Neural progenitor cell (in vitro differentiated cells): ENCODE results near the gene CEP44. TPM values are rescaled to one million over a fixed set of nuclear protein-coding genes. Genes with fewer than 3 reads are reported as not detected.

Source experiments
- DNase-seq: peaks from one replicate; pipeline ENCODE4 v3.0.0-alpha.2; 2016; ENCODE audit warnings: low spot score
- H2AFZ ChIP-seq: fragments of 200-600 bp; sonication (generic); replicated peaks from 2 replicates; pipeline ENCODE4 v1.6.1; 2016; ENCODE audit warnings: antibody characterized with exemption
- H3F3A ChIP-seq: fragments of 200-600 bp; sonication (generic); 2 replicates; pipeline ENCODE4 v1.6.1; 2016; ENCODE audit warnings: antibody characterized with exemption, low read depth
- H3K27ac ChIP-seq: fragments of 200-600 bp; sonication (generic); 2 replicates; pipeline ENCODE4 v1.5.1; 2016; ENCODE audit warnings: mild to moderate bottlenecking
- H3K27me3 ChIP-seq: fragments of 200-600 bp; sonication (generic); 2 replicates; pipeline ENCODE4 v1.6.1; 2016; ENCODE audit warnings: mild to moderate bottlenecking, moderate library complexity
- H3K36me3 ChIP-seq: fragments of 200-600 bp; sonication (generic); 2 replicates; pipeline ENCODE4 v1.5.1; 2016
- H3K4me1 ChIP-seq: fragments of 200-600 bp; sonication (generic); 2 replicates; pipeline ENCODE4 v1.6.1; 2016; ENCODE audit warnings: mixed run types
- H3K4me2 ChIP-seq: fragments of 200-600 bp; sonication (generic); 2 replicates; pipeline ENCODE4 v1.6.1; 2016
- H3K4me3 ChIP-seq: fragments of 200-600 bp; sonication (generic); 2 replicates; pipeline ENCODE4 v1.5.1; 2016
- H3K79me2 ChIP-seq: fragments of 200-600 bp; sonication (generic); 2 replicates; pipeline ENCODE4 v1.6.1; 2016; ENCODE audit warnings: low read depth
- H3K9ac ChIP-seq: fragments of 200-600 bp; sonication (generic); 2 replicates; pipeline ENCODE4 v1.6.1; 2016
- H3K9me3 ChIP-seq: fragments of 200-600 bp; sonication (generic); 2 replicates; pipeline ENCODE4 v1.5.1; 2016; ENCODE audit warnings: low read depth
- H4K20me1 ChIP-seq: fragments of 200-600 bp; sonication (generic); 2 replicates; pipeline ENCODE4 v1.6.1; 2016; ENCODE audit warnings: low read depth
- H3K27ac Mint-ChIP-seq: 3 replicates; pipeline ENCODE4 v1.8.0; 2021; ENCODE audit warnings: mixed read lengths
- H3K27me3 Mint-ChIP-seq: 2 replicates; pipeline ENCODE4 v1.8.0; 2022; ENCODE audit warnings: low read depth, mild to moderate bottlenecking, inconsistent platforms, moderate library complexity, mixed read lengths; ENCODE audit not compliant: insufficient read depth
- H3K36me3 Mint-ChIP-seq: 3 replicates; pipeline ENCODE4 v1.8.0; 2021; ENCODE audit warnings: mixed read lengths
- H3K4me1 Mint-ChIP-seq: 3 replicates; pipeline ENCODE4 v1.8.0; 2021; ENCODE audit warnings: mixed read lengths
- H3K4me3 Mint-ChIP-seq: 3 replicates; pipeline ENCODE4 v1.8.0; 2021; ENCODE audit warnings: mild to moderate bottlenecking, moderate library complexity, mixed read lengths
- H3K9me3 Mint-ChIP-seq: 3 replicates; pipeline ENCODE4 v1.8.0; 2020; ENCODE audit warnings: mixed read lengths
- EZH2 ChIP-seq: fragments of 200-600 bp; sonication (generic); IDR thresholded peaks from 2 replicates; pipeline ENCODE4 v1.6.1; 2017; ENCODE audit warnings: antibody characterized with exemption, mild to moderate bottlenecking, moderate library complexity
- EZH2phosphoT487 ChIP-seq: fragments of 200-600 bp; sonication (generic); IDR thresholded peaks from 2 replicates; pipeline ENCODE4 v1.6.1; 2017; ENCODE audit warnings: antibody characterized with exemption
- total RNA-seq: library from RNA; depleted of rRNA; stranded (reverse); fragments of >200 nt; gene quantifications from 2 replicates; pipeline ENCODE4 v1.2.3, GENCODE V29; 2015; ENCODE audit warnings: low replicate concordance
- TF ChIP-seq, protein P1 (sequence below): fragments of 200-600 bp; sonication (generic); IDR thresholded peaks from 2 replicates; pipeline ENCODE4 v1.5.1; 2017; ENCODE audit warnings: antibody characterized with exemption, mild to moderate bottlenecking

The CEP44 gene
- total RNA-seq, 1 donor from 2014 or later, result 76.1 TPM

DNA sequence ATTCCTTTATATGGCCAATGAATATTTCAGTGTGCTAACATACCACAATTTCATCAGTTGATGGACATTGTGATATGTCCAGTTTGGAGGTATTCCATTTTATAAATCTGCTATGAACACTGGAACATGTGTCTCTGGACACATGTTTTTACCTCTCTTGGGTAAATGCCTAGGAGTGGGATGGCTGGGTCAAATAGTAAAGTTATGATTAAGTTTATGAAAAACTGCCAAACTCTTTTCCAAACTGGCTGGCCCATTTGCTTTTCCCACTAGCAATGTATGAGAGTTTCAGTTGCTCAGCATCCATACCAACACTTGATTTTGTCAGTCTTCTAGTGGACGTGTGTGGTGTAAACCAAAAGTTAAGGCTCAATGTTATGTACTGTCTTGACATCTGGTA, 40.5 kb downstream of the CEP44 start:
- H3K4me1 Mint-ChIP-seq, result no peaks in the 10 kb centered on the region
- H2AFZ ChIP-seq, result no peak overlapping the region
- no peak for TF ChIP-seq EZH2
- TF ChIP-seq, protein P1, sequence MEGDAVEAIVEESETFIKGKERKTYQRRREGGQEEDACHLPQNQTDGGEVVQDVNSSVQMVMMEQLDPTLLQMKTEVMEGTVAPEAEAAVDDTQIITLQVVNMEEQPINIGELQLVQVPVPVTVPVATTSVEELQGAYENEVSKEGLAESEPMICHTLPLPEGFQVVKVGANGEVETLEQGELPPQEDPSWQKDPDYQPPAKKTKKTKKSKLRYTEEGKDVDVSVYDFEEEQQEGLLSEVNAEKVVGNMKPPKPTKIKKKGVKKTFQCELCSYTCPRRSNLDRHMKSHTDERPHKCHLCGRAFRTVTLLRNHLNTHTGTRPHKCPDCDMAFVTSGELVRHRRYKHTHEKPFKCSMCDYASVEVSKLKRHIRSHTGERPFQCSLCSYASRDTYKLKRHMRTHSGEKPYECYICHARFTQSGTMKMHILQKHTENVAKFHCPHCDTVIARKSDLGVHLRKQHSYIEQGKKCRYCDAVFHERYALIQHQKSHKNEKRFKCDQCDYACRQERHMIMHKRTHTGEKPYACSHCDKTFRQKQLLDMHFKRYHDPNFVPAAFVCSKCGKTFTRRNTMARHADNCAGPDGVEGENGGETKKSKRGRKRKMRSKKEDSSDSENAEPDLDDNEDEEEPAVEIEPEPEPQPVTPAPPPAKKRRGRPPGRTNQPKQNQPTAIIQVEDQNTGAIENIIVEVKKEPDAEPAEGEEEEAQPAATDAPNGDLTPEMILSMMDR, result no peak
- TF ChIP-seq EZH2phosphoT487, result no peak

GRCh38 chr4:174324725-174325124, 41.0 kb downstream of the CEP44 start:
- Histone ChIP-seq H2AFZ (no peak overlapping the region), H3K79me2 (no peaks in the 10 kb centered on the region), H3K36me3 (no peaks in the 10 kb centered on the region), H3F3A (no peaks in the 10 kb centered on the region), H3K9ac (no peak overlapping the region), H4K20me1 (no peaks in the 10 kb centered on the region), H3K4me2 (no peak overlapping the region), H3K4me1 (no peaks in the 10 kb centered on the region), H3K27ac (no peak overlapping the region), H3K4me3 (no peak overlapping the region), H3K9me3 (no peaks in the 10 kb centered on the region), H3K27me3 (no peaks in the 10 kb centered on the region)
- H3K27ac Mint-ChIP-seq, result no peak overlapping the region
- no peaks in the 10 kb centered on the region for H3K36me3 Mint-ChIP-seq
- H3K27me3 Mint-ChIP-seq, result no peaks in the 10 kb centered on the region
- H3K4me3 Mint-ChIP-seq, result no peak overlapping the region
- TF ChIP-seq EZH2 (no peak), EZH2phosphoT487 (no peak)
- TF ChIP-seq, protein P1, result no peak
- no peak for DNase-seq
- H3K4me1 Mint-ChIP-seq, result no peaks in the 10 kb centered on the region
- no peaks in the 10 kb centered on the region for H3K9me3 Mint-ChIP-seq

More for the DNA sequence above, 40.5 kb downstream of the CEP44 start:
- Histone ChIP-seq H3K4me3 (no peak overlapping the region), H3F3A (no peaks in the 10 kb centered on the region), H3K27ac (no peak overlapping the region), H3K27me3 (no peaks in the 10 kb centered on the region), H3K9ac (no peak overlapping the region), H3K4me2 (no peak overlapping the region), H3K9me3 (no peaks in the 10 kb centered on the region), H3K36me3 (no peaks in the 10 kb centered on the region), H3K4me1 (no peaks in the 10 kb centered on the region), H4K20me1 (no peaks in the 10 kb centered on the region), H3K79me2 (no peaks in the 10 kb centered on the region)
- H3K36me3 Mint-ChIP-seq, result no peaks in the 10 kb centered on the region
- no peak for DNase-seq
- H3K27ac Mint-ChIP-seq, result no peak overlapping the region
- no peak overlapping the region for H3K4me3 Mint-ChIP-seq
- H3K27me3 Mint-ChIP-seq, result no peaks in the 10 kb centered on the region
- no peaks in the 10 kb centered on the region for H3K9me3 Mint-ChIP-seq

DNA sequence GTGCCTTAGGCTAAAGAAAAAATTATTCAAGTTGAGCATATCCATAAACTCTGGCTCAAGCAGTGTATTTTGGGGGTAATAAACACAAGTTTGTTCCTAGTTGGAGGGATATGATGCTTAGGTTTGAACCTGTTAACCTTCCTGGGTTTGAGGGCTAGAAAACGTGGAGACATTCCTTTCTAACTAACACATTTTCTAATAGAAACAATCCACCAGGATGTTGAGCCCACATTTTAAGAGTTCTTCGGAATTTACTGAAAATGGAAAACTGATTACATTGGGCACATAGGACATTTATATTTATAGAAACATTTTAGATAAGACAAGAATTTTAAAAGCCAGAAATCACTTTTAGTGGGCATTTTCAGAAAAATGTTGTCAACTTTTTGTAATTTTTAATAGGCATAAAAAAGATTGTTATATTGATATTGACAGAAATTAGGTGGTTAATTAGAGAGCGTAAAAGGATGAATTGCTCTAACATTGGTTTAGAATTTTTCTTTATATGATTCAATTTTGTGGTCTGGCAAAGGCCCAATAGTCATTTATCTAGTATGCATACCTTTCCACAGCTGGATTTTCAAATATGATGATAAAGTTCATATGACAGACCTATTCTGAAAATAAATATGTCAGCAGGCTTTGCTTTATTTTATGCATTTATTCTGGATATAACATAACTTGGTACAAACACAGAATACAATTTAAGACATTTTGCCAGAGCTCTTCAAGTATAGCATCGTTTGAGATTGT, 49.2 kb downstream of the CEP44 start:
- no peak overlapping the region for H3K9ac ChIP-seq
- Mint-ChIP-seq H3K36me3 (no peaks in the 10 kb centered on the region), H3K4me3 (no peak overlapping the region), H3K27ac (no peak overlapping the region), H3K27me3 (no peaks in the 10 kb centered on the region), H3K4me1 (no peaks in the 10 kb centered on the region), H3K9me3 (no peaks in the 10 kb centered on the region)
- no peaks in the 10 kb centered on the region for H3K9me3 ChIP-seq
- no peaks in the 10 kb centered on the region for H3K27me3 ChIP-seq
- no peak for DNase-seq
- no peak overlapping the region for H3K27ac ChIP-seq
- no peaks in the 10 kb centered on the region for H3K4me1 ChIP-seq
- no peaks in the 10 kb centered on the region for H3K79me2 ChIP-seq
- H3F3A ChIP-seq, result no peaks in the 10 kb centered on the region
- no peak overlapping the region for H3K4me3 ChIP-seq
- TF ChIP-seq EZH2 (no peak), EZH2phosphoT487 (no peak)
- TF ChIP-seq, protein P1, result no peak
- H3K36me3 ChIP-seq, result no peaks in the 10 kb centered on the region
- no peaks in the 10 kb centered on the region for H4K20me1 ChIP-seq
- H3K4me2 ChIP-seq, result no peak overlapping the region
- H2AFZ ChIP-seq, result no peak overlapping the region
